Neural crest cell (in vitro differentiated cells): ENCODE results near the gene MOV10L1. TPM values are rescaled to one million over a fixed set of nuclear protein-coding genes. Genes with fewer than 3 reads are reported as not detected.

Experiments used
- DNase-seq: peaks from one replicate; pipeline ENCODE4 v3.0.0; 2021; ENCODE audit warnings: low read depth, mixed read lengths, low spot score
- H3K27ac Mint-ChIP-seq: one replicate; pipeline ENCODE4 v1.8.0; 2021; ENCODE audit warnings: mild to moderate bottlenecking, mixed read lengths; ENCODE audit not compliant: unreplicated experiment
- H3K27me3 Mint-ChIP-seq: 2 replicates; pipeline ENCODE4 v1.8.0; 2021; ENCODE audit warnings: low read depth, mild to moderate bottlenecking, mixed read lengths
- H3K36me3 Mint-ChIP-seq: 2 replicates; pipeline ENCODE4 v1.8.0; 2021; ENCODE audit warnings: low read depth, mild to moderate bottlenecking, mixed read lengths
- H3K4me1 Mint-ChIP-seq: 2 replicates; pipeline ENCODE4 v1.8.0; 2021; ENCODE audit warnings: mixed read lengths
- H3K4me3 Mint-ChIP-seq: one replicate; pipeline ENCODE4 v1.8.0; 2021; ENCODE audit warnings: mild to moderate bottlenecking, mixed read lengths
- H3K9me3 Mint-ChIP-seq: 2 replicates; pipeline ENCODE4 v1.8.0; 2021; ENCODE audit warnings: mixed read lengths
- CTCF ChIP-seq: fragments of 200-600 bp; sonication (generic); conservative IDR thresholded peaks from 2 replicates; pipeline ENCODE4 v1.5.0; 2021; ENCODE audit warnings: antibody characterized with exemption, mild to moderate bottlenecking
- total RNA-seq: library from RNA; stranded (reverse); gene quantifications from 2 replicates; pipeline ENCODE4 v1.2.1, GENCODE V29; 2021

MOV10L1 gene
- total RNA-seq, 1 donor from 2014 or later = not detected

- Mint-ChIP-seq H3K27ac (no peak overlapping the region), H3K27me3 (peaks cover 7% of the 10 kb centered on the region), H3K4me3 (no peak overlapping the region), H3K36me3 (no peaks in the 10 kb centered on the region), H3K4me1 (peaks cover 4% of the 10 kb centered on the region), H3K9me3 (no peaks in the 10 kb centered on the region)
- no peak for TF ChIP-seq CTCF
- no peak for DNase-seq
Measured at GRCh38 chr22:50176850-50177536, 87.2 kb downstream of the MOV10L1 start.

GRCh38 chr22:50177537-50178470, 88.0 kb downstream of the MOV10L1 start:
- Mint-ChIP-seq H3K27ac (no peak overlapping the region), H3K4me3 (no peak overlapping the region), H3K9me3 (no peaks in the 10 kb centered on the region), H3K4me1 (peaks cover 4% of the 10 kb centered on the region), H3K36me3 (no peaks in the 10 kb centered on the region), H3K27me3 (no peaks in the 10 kb centered on the region)
- TF ChIP-seq CTCF = no peak
- no peak for DNase-seq

GRCh38 chr22:50178471-50178864, 88.7 kb downstream of the MOV10L1 start:
- no peaks in the 10 kb centered on the region for H3K9me3 Mint-ChIP-seq
- H3K4me1 Mint-ChIP-seq = peaks cover 4% of the 10 kb centered on the region
- no peak overlapping the region for H3K27ac Mint-ChIP-seq
- H3K4me3 Mint-ChIP-seq = no peak overlapping the region
- DNase-seq = no peak
- no peak for TF ChIP-seq CTCF
- H3K36me3 Mint-ChIP-seq = no peaks in the 10 kb centered on the region
- H3K27me3 Mint-ChIP-seq = no peaks in the 10 kb centered on the region

GRCh38 chr22:50178871-50179869, 89.4 kb downstream of the MOV10L1 start:
- TF ChIP-seq CTCF = no peak
- Mint-ChIP-seq H3K36me3 (no peaks in the 10 kb centered on the region), H3K27ac (no peak overlapping the region), H3K9me3 (no peaks in the 10 kb centered on the region), H3K4me1 (peaks cover 4% of the 10 kb centered on the region), H3K4me3 (peak overlapping the region; percentile 49), H3K27me3 (no peaks in the 10 kb centered on the region)
- DNase-seq = no peak
